HUDEP-2 (cell line): ENCODE measurements around the gene RANBP6.
"Not testable (repeated sequence)": the region's sequence is repeated elsewhere in the genome, so short reads cannot be mapped to it uniquely, and the experiment has no call there.

Experiments used
- DNase-seq, 76 experiments: peaks; one replicate each; lab custom pipeline; 2025; ENCODE audit not compliant: unreplicated experiment in 76 of 76; lab: John Stamatoyannopoulos, UW

Gene RANBP6

DNA sequence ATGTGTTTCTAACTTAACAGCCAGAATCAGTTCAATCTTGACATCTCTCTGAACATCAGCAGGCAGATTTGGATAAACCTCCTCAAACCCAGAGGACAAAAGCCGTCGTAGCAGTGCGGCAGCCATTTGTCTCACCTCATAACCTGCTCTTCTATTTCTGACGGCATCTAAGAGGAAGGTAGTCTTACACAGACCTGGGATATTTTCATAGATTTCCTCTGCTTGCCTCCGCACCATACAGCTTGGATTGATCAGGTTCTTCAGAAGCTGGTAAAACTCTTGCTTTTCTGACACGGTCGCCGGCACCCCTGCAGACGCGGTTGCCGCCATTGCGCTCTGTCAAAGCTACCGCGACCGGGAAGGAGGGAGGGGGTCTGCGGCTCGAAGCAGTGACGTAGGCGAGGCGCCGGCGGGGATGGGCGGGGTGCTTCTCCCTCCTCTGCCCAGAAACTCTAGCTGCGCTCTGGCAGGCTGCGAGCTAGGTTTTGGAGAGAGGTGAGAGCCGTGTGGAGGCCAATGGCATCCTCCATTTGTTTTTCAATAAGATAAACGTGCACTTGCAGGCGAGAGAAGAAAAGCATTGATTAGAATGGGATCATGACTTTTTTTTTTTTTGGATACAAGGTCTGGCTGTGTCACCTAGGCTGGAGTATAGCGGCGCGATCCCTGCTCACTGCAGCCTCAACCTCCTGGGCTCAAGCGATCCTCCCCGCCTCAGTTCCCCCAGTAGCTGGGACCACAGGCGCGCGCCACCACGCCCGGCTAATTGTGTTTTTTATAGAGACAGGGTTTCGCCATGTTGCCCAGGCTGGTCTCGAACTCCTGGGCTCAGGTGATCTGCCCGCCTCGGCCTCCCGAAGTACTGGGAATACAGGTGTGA is at the start of gene RANBP6:
Gene RANBP6, minus strand, starts transcription at position 347 of the 880 bp plus-strand sequence. Its CDS starts 17 bp downstream, at position 330.
- DNase-seq, result peak in 74 of 76 experiments; percentile 2 to 89 (median 73)

DNA sequence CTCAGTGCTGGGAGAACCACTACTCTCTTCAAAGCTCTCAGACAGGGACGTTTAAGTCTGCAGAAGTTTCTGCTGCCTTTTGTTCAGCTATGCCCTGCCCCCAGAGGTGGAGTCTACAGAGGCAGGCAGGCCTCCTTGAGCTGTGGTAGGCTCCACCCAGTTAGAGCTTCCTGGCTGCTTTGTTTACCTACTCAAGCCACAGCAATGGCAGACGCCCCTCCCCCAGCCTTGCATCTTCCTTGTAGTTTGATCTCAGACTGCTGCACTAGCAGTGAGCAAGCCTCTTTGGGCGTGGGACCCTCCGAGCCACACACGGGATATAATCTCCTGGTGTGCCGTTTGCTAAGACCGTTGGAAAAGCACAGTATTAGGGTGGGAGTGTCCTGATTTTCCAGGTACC is 47.7 kb upstream of the RANBP6 start:
- DNase-seq, result not testable (repeated sequence)

DNA sequence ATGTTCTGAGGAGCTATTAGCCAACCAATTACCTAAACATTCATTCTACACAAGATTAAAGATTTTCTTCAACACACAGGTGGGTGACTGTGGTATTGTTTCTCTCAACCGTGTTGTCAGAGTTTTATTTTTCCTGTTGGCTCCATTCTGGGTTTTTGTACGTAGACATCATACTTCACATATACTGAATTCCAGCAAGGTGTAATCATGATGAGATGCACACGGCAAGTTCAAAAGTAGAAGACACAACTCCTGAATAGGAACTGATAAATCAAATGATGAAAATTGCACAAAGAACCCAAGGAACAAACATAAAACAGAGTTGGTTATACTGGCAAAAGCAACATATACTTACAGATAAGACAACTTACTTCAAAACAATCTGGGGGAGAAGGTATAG is 40.2 kb upstream of the RANBP6 start:
- DNase-seq, result no peak

DNA sequence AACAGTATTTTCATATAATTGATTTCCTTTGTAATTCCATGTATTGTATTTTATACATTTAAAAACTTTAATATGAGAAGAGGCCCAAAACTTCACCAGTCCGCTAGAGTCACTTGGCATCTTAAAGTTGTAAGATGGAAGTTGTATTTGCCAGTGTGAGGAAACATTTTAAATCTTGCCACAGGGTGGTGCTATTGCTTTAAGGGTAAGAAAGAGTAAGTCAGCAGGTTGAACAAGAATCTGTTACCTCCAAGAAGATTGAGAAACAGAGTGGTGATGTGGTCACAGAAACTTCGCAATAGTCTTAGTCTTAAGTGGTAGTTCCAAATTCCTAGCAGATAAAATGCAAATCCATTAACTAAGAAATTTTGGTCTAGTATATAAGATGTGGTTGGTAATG is 39.8 kb upstream of the RANBP6 start:
- DNase-seq, result peak in 41 of 76 experiments; percentile 2 to 76 (median 48)

DNA sequence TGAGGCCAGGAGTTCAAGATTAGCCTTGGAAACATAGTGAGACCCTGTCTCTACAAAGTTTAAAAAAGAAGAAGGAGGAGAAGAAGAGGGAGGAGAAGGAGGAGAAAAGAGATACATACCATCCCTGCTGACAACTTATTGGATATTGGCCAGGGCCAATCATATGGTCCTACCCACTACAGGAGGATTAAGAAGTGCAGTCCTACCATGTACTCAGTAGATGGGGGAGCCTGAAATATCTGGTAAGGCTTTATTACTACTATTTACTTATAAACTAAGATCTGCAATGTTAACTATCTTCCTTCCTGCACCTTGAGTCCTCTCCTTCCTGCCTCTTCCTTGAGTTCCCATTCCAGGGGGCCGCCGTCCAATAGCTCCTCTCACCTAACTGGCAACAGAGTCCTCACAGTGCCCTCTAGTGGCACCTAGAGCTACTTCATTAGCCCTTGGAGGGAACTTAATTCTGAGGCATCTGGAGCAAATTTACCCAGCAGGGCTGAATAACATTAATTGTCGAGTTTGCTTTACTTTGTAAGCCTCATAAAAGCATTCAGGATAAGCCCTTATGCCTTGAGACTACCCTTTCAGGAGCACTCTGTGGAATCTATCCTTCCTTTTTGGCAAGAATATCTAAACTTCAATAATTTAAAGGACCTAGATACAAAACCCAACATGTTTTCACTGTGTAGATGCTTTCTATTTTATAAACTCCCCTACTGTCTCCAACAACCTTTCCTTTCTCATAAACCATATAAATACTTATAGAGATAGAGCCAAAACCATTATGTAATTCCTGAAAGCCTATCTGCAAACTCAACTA is 39.1 kb upstream of the RANBP6 start:
- peak in 40 of 76 experiments; percentile 4 to 55 (median 26) for DNase-seq

DNA sequence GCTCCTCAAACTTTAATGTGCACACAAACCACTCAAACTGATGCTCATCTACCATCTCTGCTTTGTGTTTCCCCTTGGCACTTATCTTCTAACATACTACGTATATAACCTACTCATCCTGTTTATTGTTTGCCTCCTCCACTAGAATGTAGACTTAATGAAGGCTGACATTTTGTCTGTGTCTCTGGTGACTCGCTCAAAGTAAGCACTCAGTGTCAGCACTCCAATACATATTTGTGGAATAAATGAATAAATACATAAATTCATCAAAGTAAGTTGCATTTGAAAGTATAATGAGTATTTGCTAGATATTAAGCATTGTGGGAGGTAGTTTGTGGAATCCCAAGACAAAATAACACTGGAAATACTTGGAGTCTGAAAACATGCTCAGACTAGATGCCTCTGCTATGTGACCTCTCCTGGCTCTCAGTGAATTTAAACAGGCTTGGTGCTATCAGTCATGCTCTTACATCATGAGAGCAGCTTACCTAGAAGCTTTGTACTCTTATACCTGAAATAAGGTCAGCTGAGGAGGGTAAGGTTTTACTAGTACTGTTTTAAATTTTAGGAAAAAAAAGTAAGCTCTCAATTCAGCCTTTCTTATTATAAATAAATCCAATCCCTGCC is 37.0 kb upstream of the RANBP6 start:
- DNase-seq, result no peak

DNA sequence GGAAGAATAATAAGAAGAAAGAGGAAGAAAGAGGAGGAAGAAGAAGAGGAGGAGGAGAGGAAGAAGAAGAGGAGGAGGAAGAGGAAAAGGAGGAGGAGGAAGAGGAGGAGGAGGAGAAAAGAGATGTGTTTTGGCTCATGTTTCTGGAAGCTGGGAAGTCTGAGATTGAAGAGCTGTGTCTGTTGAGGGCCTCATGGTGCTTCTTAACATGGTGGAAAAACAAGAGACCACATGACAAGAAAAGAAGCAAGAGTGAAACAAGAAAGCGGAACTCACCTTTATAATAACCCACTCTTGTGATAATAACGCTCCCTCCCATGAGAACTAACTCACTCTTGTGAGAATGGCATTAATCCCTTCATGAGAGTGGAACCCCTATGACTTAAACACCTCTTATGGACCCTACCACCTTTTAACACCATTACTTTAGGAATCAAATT is 36.1 kb upstream of the RANBP6 start:
- DNase-seq, result no peak

DNA sequence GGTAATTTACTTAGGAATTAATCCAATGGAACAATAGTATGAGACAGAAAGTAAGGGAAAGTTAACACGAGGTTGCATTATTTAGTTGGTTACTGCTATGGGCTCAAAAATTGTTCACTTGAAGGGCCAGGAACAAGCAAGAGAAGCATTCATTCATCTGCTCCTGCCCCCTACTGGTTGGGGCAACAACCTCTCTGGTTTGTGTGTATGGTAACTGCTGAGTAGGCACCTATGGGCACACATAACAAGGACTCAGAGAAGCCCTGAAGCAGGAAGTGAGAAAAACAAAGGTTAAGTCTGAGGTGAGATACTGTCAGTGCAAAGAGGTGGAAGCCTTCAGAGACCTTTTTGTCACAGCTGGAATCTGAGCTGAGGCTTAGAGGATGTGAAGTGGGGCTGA is 34.4 kb upstream of the RANBP6 start:
- DNase-seq, result peak in 51 of 76 experiments; percentile 1 to 65 (median 29)

DNA sequence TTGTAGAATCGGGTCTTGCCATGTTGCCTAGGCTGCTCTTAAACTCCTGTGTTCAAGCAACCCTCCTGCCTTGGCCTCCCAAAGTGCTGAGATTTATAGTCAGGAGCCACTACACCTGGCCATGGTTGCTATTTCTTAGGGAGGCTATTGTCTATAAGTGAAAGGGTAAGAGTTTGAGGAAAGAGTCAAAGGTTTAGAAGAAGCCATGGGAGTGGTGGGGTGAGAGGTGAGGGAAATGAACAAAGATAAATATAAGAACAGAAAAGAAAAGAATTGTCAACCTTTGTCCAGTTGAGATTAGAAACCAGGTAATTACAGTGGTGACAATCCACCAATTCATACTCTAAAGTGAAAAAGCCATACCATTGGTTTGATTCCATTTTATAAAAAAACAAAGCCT is 32.6 kb upstream of the RANBP6 start:
- DNase-seq, result no peak

DNA sequence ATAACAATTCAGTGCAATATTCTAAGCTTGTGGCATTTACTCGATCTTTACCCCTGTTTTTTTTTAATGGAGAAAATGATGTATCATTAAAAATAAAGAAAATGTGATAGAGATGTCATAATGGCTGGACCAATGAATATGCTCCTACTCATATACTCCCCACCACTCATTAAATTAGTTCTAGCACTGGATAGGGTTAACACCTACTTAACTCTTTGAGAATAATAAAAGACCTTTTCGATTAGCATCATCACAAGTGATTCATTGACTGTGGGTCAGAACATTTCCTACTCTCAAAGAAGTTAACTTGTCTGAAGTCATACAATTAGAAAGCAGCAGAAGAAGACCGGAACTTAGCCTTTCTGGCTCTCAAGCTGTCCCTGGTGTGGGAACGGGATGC is 31.6 kb upstream of the RANBP6 start:
- no peak for DNase-seq

DNA sequence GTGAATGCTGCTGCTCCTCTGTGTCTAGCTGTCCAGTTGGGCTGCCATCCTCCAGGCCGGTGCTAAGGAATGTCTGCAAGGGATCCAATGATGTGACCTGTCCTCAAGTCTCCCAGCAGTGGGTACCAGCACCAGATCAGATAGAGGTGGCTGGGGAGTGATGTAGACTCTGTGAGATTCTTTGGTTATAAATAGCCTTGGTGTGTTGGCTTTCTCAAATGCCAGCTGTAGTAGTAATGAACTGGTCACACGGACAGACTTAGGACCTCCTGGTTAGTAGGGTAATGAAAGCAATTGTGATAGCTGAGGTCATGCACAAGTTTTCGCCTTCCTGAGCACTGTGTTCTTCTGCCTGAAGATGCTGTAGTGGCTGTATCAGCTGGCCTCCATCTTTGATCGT is 29.9 kb upstream of the RANBP6 start:
- no peak for DNase-seq

DNA sequence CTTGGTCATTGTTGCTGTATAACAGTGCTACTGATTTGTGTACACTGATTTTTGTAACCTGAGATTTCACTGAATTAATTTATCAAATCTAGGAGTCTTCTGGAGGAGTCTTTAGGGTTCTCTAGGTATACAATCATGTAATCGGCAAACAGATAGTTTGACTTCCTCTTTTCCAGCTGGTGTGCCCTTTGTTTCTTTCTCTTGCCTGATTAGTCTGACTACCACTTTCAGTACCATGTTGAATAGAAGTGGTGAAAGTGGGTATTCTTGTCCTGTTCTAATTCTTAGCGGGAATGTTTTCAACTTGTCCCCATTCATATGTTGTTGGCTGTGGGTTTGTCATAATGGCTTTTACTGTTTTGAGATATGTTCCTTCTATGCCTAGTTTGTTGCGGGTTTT is 24.7 kb upstream of the RANBP6 start:
- DNase-seq, result no peak

DNA sequence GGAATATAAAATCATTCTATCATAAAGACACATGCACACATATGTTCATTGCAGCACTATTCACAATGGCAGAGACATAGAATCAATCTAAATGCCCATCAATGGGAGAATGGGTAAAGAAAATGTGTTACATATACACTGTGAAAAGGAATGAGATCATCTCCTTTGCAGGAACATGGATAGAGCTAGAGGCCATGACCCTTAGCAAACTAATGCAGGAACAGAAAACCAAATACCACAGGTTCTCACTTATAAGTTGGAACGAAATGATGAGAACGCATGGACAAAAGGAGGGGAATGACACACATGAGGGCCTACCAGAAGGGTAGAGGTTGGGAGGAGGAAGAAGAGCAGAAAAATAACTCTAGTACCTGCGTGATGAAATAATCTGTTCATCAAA is 21.0 kb upstream of the RANBP6 start:
- no peak for DNase-seq

DNA sequence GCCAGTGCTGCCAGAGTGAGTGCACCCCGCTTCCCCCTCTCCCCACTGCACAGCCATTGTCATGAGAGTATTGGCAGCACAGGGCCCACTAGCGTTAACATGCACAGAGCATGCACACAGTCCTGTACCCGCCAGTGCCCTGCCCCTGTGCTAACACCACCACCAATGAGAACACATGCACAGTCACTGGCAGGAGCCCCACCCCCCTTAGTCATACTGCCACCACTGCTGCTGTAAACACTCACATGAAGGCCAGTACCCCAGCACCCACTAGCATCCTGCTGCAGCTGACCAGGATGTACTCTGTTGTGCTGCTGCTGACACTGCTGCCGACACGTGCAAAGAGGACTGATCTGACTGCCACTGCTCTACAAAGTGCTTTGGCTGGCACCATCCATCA is 19.5 kb upstream of the RANBP6 start:
- DNase-seq, result peak in 2 of 76 experiments; percentile 18 to 32

DNA sequence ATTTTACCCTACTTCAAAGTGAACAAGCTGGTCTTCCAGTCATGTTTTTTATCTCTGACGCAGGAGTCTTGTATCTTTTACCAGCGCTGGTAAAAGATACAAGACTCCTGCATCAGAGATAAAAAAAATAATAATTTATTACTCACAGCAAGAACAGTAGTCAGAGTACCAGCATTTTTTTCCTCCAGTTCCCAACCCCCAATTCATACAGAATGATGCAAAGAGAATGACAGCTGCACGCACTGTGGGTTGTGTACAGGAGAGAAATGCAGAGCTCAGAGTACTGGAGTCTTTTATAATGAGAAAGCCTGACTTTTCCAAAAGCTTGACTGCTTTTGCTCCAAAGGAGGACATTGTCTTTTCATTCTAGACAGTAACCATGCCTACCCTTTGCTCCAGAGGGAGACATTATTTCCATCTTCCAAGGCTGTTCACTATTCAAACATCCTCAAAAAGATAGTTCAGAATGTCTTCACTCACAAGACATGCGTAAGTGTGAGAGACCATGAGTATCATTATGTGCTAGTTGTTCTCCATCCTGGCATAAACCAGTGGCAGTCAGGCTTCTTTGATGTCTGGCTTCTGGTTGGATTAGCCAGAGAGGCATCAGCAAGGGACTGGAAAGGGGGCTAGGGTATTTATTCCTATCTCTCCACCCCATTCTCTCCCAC is 14.3 kb upstream of the RANBP6 start:
- no peak for DNase-seq

DNA sequence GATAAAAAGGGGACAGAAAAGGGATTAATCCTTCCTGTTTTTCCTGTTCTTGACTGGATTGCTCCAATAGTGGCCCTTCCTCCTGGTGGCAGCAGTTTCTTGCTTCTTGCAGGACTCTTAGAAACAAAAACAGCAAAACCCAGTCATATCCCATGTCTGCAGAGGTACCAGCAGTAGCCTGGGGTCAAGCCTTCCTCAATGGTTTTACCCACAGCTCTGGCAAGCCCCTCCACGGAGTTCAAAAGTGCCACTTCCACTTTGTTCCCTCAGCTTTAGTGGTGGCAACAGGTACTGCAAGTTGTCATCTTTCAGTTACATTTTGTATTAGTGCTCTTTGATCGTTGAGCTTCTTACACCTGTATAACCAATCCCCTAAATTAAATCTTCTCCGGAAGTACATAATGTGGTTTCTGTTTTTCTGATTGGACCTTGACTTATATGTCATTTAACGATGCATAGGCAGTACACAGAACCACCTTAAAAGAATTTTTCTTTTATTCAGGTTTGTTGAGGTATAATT is 8.7 kb upstream of the RANBP6 start:
- peak in 4 of 76 experiments; percentile 1 to 9 (median 4) for DNase-seq

DNA sequence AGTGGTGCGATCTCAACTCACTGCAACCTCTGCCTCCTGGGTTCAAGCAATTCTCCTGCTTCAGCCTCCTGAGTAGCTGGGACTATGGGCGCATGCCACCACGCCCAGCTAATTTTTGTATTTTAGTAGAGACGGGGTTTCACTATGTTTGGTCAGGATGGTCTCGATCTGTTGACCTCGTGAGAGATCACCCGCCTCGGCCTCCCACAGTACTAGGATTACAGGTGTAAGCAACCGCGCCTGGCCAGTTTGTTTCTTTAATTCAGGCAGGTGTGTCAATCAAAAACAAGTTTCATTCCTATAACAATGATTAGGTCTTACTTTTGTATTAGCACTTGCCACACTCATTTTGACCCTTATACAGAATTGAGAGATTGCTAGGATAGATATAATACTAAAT is 1.6 kb upstream of the RANBP6 start:
- not testable (repeated sequence) for DNase-seq

DNA sequence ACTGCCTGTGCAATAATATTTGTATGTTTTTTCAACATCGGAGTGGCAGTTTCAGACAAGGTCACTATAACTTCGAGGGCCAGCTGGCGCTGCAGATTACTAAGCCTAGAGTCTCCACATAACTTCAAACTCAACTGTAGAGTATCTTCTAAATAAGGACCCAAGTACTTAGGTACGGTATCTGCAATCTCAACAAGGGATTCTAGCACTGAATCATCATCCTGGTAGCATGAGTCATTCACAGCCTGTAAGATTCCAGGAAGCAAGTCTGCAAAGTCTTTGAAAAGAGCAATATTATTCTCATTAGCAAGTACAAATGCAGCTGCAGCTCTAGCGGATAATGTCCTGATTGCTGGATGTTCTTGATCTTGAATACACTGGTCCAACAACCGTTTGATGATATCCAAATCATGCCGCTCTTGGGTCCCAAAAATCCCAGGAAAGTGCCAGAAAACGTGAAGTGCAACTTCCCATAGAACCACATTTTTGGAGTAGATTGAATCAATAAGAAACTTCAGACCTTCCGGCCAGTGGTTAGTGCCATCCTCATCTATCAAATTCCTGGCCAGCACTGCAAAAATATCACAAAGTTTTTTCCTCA is 654 bp downstream of the RANBP6 start:
- DNase-seq, result peak in 1 of 76 experiments; percentile 3

DNA sequence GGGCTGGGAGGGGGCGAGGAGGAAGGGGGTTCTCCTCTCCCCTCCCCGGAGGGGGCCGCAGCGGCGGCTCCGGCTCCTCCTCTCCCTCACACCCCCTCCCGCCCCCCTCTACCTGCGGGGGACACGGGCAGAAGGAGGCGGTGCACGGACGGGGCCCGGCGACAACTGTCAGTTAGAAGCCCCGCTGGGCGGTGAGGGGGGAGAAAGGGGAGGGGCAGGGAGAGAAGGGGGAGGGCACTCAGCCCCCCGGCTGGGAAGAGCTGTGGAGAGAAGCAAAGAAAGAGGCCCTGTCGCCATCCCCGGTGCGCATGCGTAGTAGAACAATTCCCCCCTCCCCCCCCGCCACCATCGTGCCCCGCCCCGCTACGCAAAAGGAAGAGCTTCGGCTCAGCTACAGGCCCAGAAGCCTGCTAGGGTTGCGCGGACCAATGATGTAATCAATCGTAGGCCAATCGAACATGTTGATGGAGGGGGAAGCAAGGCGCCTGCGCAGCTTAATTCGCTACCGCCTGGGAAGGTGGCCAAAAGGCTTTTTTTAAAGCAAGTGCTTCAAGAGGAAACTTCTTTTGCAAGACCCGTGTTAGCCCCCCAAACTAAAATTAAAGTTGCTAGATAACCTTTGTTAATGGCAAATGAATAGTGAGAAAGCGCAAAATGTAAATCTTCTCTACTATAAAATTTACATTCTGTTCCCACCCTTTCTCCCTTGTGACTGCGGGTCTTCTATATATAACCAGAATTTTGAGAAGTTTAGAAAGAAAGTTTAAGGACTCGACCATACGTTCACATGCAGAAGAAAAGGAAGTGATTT is 7.0 kb downstream of the RANBP6 start:
- DNase-seq, result peak in 75 of 76 experiments; percentile 56 to 97 (median 92)
